SK-N-SH (cell line): ENCODE measurements around the gene PTPN14. TPM values are rescaled to one million over a fixed set of nuclear protein-coding genes. Genes with fewer than 3 reads are reported as not detected.

Experiments used
- CTCF ChIA-PET: fragments of 300-600, 350-600 bp; formaldehyde crosslinking; extraction: SDS; loops from one replicate; lab custom pipeline; 2021; lab: Yijun Ruan, JAX
- POLR2A ChIA-PET: fragments of 350-600 bp; sonication (Branson Sonifier 250); formaldehyde crosslinking; extraction: SDS; loops from one replicate; lab custom pipeline; 2020; ENCODE audit warnings: antibody characterized with exemption, inconsistent platforms; lab: Yijun Ruan, JAX
- DNase-seq: peaks from one replicate; pipeline ENCODE4 v3.0.0; 2012
- H2AFZ ChIP-seq: fragments of 200-600 bp; sonication (generic); 2 replicates; pipeline ENCODE4 v1.8.1; 2016; ENCODE audit warnings: antibody characterized with exemption, mild to moderate bottlenecking, low read depth
- H3F3A ChIP-seq: fragments of 200-600 bp; sonication (generic); replicated peaks from 2 replicates; pipeline ENCODE3; 2016; ENCODE audit warnings: antibody characterized with exemption, mild to moderate bottlenecking; ENCODE audit not compliant: insufficient read depth
- H3K27ac ChIP-seq, 2 experiments: fragments of 200-500 bp in 1 of 2; fragments of 200-600 bp in 1 of 2; sonication (Bioruptor generic) in 1 of 2; sonication (generic), shearing (Covaris generic) in 1 of 2; 2 replicates each; pipeline versions ENCODE4 v1.5.1 to v1.6.1; 2014 to 2016; ENCODE audit warnings: low read depth in 2 of 2, inconsistent platforms in 1 of 2, low read length in 1 of 2, mild to moderate bottlenecking in 1 of 2, mixed read lengths in 1 of 2
- H3K27me3 ChIP-seq: fragments of 200-600 bp; sonication (generic), shearing (Covaris generic); 2 replicates; pipeline ENCODE4 v1.6.1; 2016; ENCODE audit warnings: mixed run types; ENCODE audit not compliant: insufficient read depth
- H3K36me3 ChIP-seq, 2 experiments: fragments of 200-500 bp in 1 of 2; fragments of 200-600 bp in 1 of 2; sonication (Bioruptor generic) in 1 of 2; sonication (generic) in 1 of 2; replicated peaks in 1 of 2; 2 replicates each; pipeline versions ENCODE3 to v1.5.1; 2014 to 2016; ENCODE audit warnings: low read length in 1 of 2, mild to moderate bottlenecking in 1 of 2; ENCODE audit not compliant: insufficient read depth in 2 of 2, control insufficient read depth in 1 of 2
- H3K4me1 ChIP-seq, 2 experiments: fragments of 200-500 bp in 1 of 2; fragments of 200-600 bp in 1 of 2; sonication (Bioruptor generic) in 1 of 2; sonication (generic), shearing (Covaris generic) in 1 of 2; 2 replicates each; pipeline versions ENCODE4 v1.5.1 to v1.6.1; 2014 to 2016; ENCODE audit warnings: low read depth in 1 of 2, low read length in 1 of 2, mixed run types in 1 of 2; ENCODE audit not compliant: insufficient read depth in 2 of 2, control insufficient read depth in 1 of 2
- H3K4me2 ChIP-seq: fragments of 200-600 bp; sonication (generic), shearing (Covaris generic); 2 replicates; pipeline ENCODE4 v1.6.1; 2017; ENCODE audit warnings: mixed run types
- H3K4me3 ChIP-seq, 2 experiments: fragments of 200-500 bp in 1 of 2; fragments of 200-600 bp in 1 of 2; sonication (Bioruptor generic) in 1 of 2; sonication (generic), shearing (Covaris generic) in 1 of 2; 2 replicates each; pipeline versions ENCODE4 v1.5.1 to v1.8.1; 2014 to 2016; ENCODE audit warnings: low read depth in 2 of 2, inconsistent platforms in 1 of 2, low read length in 1 of 2, mild to moderate bottlenecking in 1 of 2, mixed read lengths in 1 of 2, moderate library complexity in 1 of 2
- H3K79me2 ChIP-seq: fragments of 200-600 bp; sonication (generic); 2 replicates; pipeline ENCODE4 v1.8.1; 2017; ENCODE audit warnings: mild to moderate bottlenecking; ENCODE audit not compliant: insufficient read depth
- H3K9ac ChIP-seq: fragments of 200-600 bp; sonication (generic); 2 replicates; pipeline ENCODE4 v1.6.1; 2017; ENCODE audit warnings: mixed run types
- H3K9me2 ChIP-seq: fragments of 200-600 bp; sonication (generic); 2 replicates; pipeline ENCODE4 v1.6.1; 2017; ENCODE audit warnings: mixed run types
- H3K9me3 ChIP-seq: fragments of 200-600 bp; sonication (generic); 2 replicates; pipeline ENCODE4 v1.6.1; 2017; ENCODE audit warnings: mixed run types, mild to moderate bottlenecking, moderate library complexity
- H4K20me1 ChIP-seq: fragments of 200-600 bp; sonication (generic); 2 replicates; pipeline ENCODE4 v1.6.1; 2017; ENCODE audit warnings: mild to moderate bottlenecking, mixed run types; ENCODE audit not compliant: insufficient read depth
- CHD2 ChIP-seq: fragments of 150-350 bp; IDR thresholded peaks from 2 replicates; pipeline ENCODE4 v1.6.1; 2018; ENCODE audit warnings: low read length; ENCODE audit not compliant: partially characterized antibody
- ELF1 ChIP-seq: IDR thresholded peaks from 2 replicates; pipeline ENCODE4 v1.4.0; 2012
- EP300 ChIP-seq, 2 experiments: IDR thresholded peaks; 2 replicates each; pipeline versions ENCODE4 v1.4.0 to v1.6.1; 2012; ENCODE audit warnings: borderline replicate concordance in 1 of 2, low read depth in 1 of 2, low read length in 1 of 2
- EZH2phosphoT487 ChIP-seq: fragments of 200-600 bp; sonication (generic); IDR thresholded peaks from 2 replicates; pipeline ENCODE4 v1.6.1; 2017; ENCODE audit warnings: low read depth, mixed run types, mild to moderate bottlenecking, antibody characterized with exemption, moderate library complexity, borderline replicate concordance
- FOSL2 ChIP-seq: IDR thresholded peaks from 2 replicates; pipeline ENCODE4 v1.4.0; 2012; ENCODE audit warnings: low read depth, mild to moderate bottlenecking, moderate library complexity, borderline replicate concordance
- FOXM1 ChIP-seq: IDR thresholded peaks from 2 replicates; pipeline ENCODE4 v1.4.0; 2012; ENCODE audit warnings: low read depth, mild to moderate bottlenecking
- GATA2 ChIP-seq: sonication (generic); formaldehyde crosslinking; IDR thresholded peaks from 2 replicates; pipeline ENCODE4 v1.5.0; 2020; ENCODE audit warnings: mild to moderate bottlenecking, missing genetic modification reagents
- JUND ChIP-seq: IDR thresholded peaks from 2 replicates; pipeline ENCODE4 v1.4.0; 2012
- MEF2A ChIP-seq: IDR thresholded peaks from 2 replicates; pipeline ENCODE4 v1.4.0; 2012; ENCODE audit warnings: low read depth, borderline replicate concordance
- POLR2AphosphoS5 ChIP-seq: IDR thresholded peaks from 2 replicates; pipeline ENCODE4 v1.6.1; 2012; ENCODE audit warnings: low read depth, low read length
- RAD21 ChIP-seq: IDR thresholded peaks from 2 replicates; pipeline ENCODE4 v1.6.1; 2012; ENCODE audit warnings: mild to moderate bottlenecking, low read length
- RCOR1 ChIP-seq: fragments of 150-350 bp; IDR thresholded peaks from 2 replicates; pipeline ENCODE4 v1.6.1; 2017; ENCODE audit warnings: antibody characterized with exemption, low read length
- RFX5 ChIP-seq: IDR thresholded peaks from 2 replicates; pipeline ENCODE4 v1.6.1; 2012; ENCODE audit warnings: mild to moderate bottlenecking, improper control_type of control experiment, low read length
- RXRA ChIP-seq: IDR thresholded peaks from 2 replicates; pipeline ENCODE4 v1.4.0; 2012; ENCODE audit warnings: low read depth, mild to moderate bottlenecking, borderline replicate concordance
- SIN3A ChIP-seq: IDR thresholded peaks from 2 replicates; pipeline ENCODE4 v1.6.1; 2012; ENCODE audit warnings: low read depth, mild to moderate bottlenecking, low read length, moderate library complexity, borderline replicate concordance
- TAF1 ChIP-seq: IDR thresholded peaks from 2 replicates; pipeline ENCODE4 v1.6.1; 2012; ENCODE audit warnings: low read depth, mild to moderate bottlenecking, low read length, moderate library complexity, borderline replicate concordance
- TEAD4 ChIP-seq: IDR thresholded peaks from 2 replicates; pipeline ENCODE4 v1.4.0; 2012; ENCODE audit warnings: mild to moderate bottlenecking, borderline replicate concordance; ENCODE audit not compliant: insufficient read depth
- WGBS: methylation state at CpG from one replicate; pipeline ENCODE4 v1.1.6; 2017; ENCODE audit warnings: low lambda C conversion rate; 5-methylcytosine and 5-hydroxymethylcytosine counted together
- polyA plus RNA-seq, 3 experiments: library from polyadenylated mRNA; depleted of rRNA; stranded (reverse); fragments of >200 nt; gene quantifications; 2 replicates each; pipeline ENCODE4 v1.2.3, GENCODE V29; 2012
- TF ChIP-seq, protein P1 (sequence below): IDR thresholded peaks from 2 replicates; pipeline ENCODE4 v1.4.0; 2012; ENCODE audit warnings: low read depth
- TF ChIP-seq, protein P2 (sequence below): IDR thresholded peaks from 2 replicates; pipeline ENCODE4; 2012
- TF ChIP-seq, protein P3 (sequence below): IDR thresholded peaks from 2 replicates; pipeline ENCODE4 v1.4.0; 2012; ENCODE audit warnings: low read depth, borderline replicate concordance

The PTPN14 gene
- polyA plus RNA-seq, 1 of the 3 experiments (the other 2 are of a cell fraction), result 12.8 TPM

DNA sequence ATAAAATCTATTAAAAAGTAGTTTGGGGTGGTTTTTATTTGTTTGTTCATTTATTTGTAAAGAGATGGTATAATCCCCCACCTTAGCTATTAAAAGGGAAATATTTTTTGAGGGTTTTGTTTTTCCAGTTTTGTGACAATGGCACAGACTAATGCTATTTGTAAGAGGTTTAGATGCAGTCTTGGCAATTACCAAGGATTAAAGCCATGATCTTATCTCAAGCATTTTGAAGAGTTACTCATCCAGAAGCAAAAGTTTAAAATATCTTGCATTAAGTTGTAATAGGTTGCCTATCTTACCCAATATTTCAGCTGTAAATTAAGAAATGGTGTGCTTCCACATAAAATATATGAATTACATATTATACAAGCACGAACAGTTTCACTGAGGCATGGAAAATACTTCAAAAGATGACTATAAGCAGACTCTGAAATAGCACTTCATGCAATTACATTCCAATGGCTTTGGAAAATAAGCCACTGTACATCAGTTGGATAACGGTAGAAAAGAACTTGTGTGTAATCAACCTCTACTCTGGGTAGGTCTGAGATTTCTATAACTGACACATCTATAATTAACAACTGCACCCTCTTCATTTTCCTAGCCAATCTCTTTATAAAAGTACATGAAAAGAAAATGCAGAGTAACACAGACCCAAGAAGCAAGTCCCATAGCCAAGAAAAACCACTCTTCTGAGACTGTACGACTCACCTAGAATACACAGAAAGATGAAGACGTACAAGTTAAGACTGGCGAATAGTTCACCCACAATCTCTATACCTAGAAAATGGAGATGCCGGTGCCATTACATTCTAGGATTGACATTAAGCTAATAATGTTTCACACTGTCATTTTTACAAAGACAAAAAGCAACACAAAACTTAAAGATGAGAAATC lies 95.2 kb downstream of the PTPN14 start (continued):
- TF ChIP-seq, protein P1, sequence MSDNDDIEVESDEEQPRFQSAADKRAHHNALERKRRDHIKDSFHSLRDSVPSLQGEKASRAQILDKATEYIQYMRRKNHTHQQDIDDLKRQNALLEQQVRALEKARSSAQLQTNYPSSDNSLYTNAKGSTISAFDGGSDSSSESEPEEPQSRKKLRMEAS, result no peak
- TF ChIP-seq MEF2A (no peak), FOSL2 (peak; percentile 25; the same call in 1 of the 2 replicates), GATA2 (CRISPR knock-in tag) (no peak), SIN3A (no peak), FOXM1 (no peak), TEAD4 (no peak), RCOR1 (no peak), ELF1 (no peak), JUND (0 out of 2 replicates have a peak, but pooled peaks have one; percentile 32), POLR2AphosphoS5 (no peak), RFX5 (no peak), EP300 (IDR thresholded peaks at IDR 0.05; ENCODE audit: borderline replicate concordance in 1 of 2, low read depth in 1 of 2, low read length in 1 of 2) (no peak; a peak in 1 of 4 replicates)

DNA sequence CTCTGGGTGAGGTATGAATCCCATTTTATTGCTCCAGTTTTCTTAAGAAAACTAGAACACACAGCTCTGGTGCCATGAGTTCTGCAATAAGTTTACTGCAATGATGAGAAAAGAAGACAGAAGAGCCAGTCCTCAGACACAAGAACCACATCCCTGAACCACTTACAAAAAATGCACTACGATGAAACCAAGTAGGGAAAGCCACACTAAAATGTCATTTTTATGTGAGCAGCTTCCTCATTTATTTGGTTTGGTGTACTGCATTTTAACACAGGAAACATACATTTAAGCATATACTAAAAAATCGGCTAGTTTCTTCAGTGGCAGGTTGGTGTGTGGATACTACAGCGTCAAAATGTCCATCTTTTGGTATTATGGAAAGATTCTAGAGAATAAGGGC lies 95.9 kb downstream of the PTPN14 start:
- Histone ChIP-seq H3K27ac (peak overlapping the region; percentile 59 to 86; a peak in 3 of 4 replicates), H3K9me3 (no peaks in the 10 kb centered on the region), H3K4me3 (no peak overlapping the region), H3K4me2 (peak overlapping the region; percentile 56), H3K79me2 (peaks cover 100% of the 10 kb centered on the region), H3K4me1 (peaks cover 12 to 69% of the 10 kb centered on the region in 2 experiments), H4K20me1 (no peaks in the 10 kb centered on the region), H3K27me3 (no peaks in the 10 kb centered on the region)
- DNase-seq, result no peak
- CTCF ChIA-PET, result interaction anchor here (1.2 kb wide), 1 partner anchor 67 kb away, joined by 3 read pairs; no protein-coding TSS in a partner anchor
- POLR2A ChIA-PET, result interaction anchor here (0.6 kb wide), 1 partner anchor 11 kb away, joined by 4 read pairs; no protein-coding TSS in a partner anchor
- TF ChIP-seq EZH2phosphoT487 (no peak), RXRA (no peak), GATA2 (CRISPR knock-in tag) (no peak), EP300 (IDR thresholded peaks at IDR 0.05; ENCODE audit: borderline replicate concordance in 1 of 2, low read depth in 1 of 2, low read length in 1 of 2) (no peak), CHD2 (no peak), TAF1 (no peak), RAD21 (no peak)
- TF ChIP-seq, protein P2, sequence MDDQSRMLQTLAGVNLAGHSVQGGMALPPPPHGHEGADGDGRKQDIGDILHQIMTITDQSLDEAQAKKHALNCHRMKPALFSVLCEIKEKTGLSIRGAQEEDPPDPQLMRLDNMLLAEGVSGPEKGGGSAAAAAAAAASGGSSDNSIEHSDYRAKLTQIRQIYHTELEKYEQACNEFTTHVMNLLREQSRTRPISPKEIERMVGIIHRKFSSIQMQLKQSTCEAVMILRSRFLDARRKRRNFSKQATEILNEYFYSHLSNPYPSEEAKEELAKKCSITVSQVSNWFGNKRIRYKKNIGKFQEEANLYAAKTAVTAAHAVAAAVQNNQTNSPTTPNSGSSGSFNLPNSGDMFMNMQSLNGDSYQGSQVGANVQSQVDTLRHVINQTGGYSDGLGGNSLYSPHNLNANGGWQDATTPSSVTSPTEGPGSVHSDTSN, result no peak
- TF ChIP-seq, protein P3, sequence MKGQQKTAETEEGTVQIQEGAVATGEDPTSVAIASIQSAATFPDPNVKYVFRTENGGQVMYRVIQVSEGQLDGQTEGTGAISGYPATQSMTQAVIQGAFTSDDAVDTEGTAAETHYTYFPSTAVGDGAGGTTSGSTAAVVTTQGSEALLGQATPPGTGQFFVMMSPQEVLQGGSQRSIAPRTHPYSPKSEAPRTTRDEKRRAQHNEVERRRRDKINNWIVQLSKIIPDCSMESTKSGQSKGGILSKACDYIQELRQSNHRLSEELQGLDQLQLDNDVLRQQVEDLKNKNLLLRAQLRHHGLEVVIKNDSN, result no peak
- TF ChIP-seq, all 33 proteins: peak for 0
- H3K9me2 ChIP-seq, result no peaks in the 10 kb centered on the region
- H3K36me3 ChIP-seq, result peaks cover 0 to 9% of the 10 kb centered on the region in 2 experiments
- peak overlapping the region; percentile 6; the same call in 1 of the 2 replicates for H3K9ac ChIP-seq
- H3F3A ChIP-seq, result peaks cover 56% of the 10 kb centered on the region
- no peak overlapping the region for H2AFZ ChIP-seq
- 91% methylated on average over 3 of the region's 3 CpGs for WGBS
